ENCODE measurements around the gene TMEM186. TPM values are rescaled to one million over a fixed set of nuclear protein-coding genes. Genes with fewer than 3 reads are reported as not detected.

The TMEM186 gene
- total RNA-seq, 2 experiments from 2014 or later: 15.3 to 15.4 TPM

- no peaks in the 10 kb centered on the region for H3K36me3 Mint-ChIP-seq (ENCODE audit: low read depth)
- no peak overlapping the region for H3K27ac Mint-ChIP-seq
- intact Hi-C loops (cut with micrococcal nuclease): no loop called here
- CTCF ChIA-PET: no interaction called here
- no peak for ATAC-seq
- TF ChIP-seq, protein P1, sequence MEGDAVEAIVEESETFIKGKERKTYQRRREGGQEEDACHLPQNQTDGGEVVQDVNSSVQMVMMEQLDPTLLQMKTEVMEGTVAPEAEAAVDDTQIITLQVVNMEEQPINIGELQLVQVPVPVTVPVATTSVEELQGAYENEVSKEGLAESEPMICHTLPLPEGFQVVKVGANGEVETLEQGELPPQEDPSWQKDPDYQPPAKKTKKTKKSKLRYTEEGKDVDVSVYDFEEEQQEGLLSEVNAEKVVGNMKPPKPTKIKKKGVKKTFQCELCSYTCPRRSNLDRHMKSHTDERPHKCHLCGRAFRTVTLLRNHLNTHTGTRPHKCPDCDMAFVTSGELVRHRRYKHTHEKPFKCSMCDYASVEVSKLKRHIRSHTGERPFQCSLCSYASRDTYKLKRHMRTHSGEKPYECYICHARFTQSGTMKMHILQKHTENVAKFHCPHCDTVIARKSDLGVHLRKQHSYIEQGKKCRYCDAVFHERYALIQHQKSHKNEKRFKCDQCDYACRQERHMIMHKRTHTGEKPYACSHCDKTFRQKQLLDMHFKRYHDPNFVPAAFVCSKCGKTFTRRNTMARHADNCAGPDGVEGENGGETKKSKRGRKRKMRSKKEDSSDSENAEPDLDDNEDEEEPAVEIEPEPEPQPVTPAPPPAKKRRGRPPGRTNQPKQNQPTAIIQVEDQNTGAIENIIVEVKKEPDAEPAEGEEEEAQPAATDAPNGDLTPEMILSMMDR (IDR thresholded peaks at IDR 0.05): no peak
- no peaks in the 10 kb centered on the region for H3K9me3 Mint-ChIP-seq
- H3K4me1 Mint-ChIP-seq (ENCODE audit: low read depth): no peaks in the 10 kb centered on the region
- POLR2A ChIA-PET: no interaction called here
- H3K4me3 Mint-ChIP-seq: no peak overlapping the region
- H3K27me3 Mint-ChIP-seq: no peaks in the 10 kb centered on the region
- DNase-seq: no peak
Measured at GRCh38 chr16:8760021-8760420, 37.4 kb downstream of the TMEM186 start.

DNA sequence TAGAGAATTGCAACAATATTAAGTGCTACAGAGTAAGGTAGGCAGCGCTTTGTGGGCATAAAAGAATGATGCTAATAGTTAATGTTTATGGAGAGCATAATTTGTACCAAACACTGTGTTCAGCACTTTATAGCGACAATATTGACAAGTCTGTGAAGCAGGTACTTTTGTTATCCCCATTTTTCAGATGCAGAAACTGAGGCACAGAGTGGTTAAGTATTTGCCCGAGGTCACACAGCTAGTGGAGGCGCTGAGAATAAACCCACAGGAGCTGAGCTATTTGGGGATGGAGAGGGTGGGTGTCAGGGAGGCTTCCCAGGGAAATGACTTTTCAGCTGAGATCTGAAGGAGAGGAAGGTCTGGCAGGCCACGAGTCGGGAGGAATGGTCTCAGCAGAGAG, 39.4 kb downstream of the TMEM186 start:
- ChIA-PET CTCF (no interaction called here), POLR2A (no interaction called here)
- H3K27ac Mint-ChIP-seq: no peak overlapping the region
- TF ChIP-seq, protein P1 (IDR thresholded peaks at IDR 0.05): no peak
- no peaks in the 10 kb centered on the region for H3K36me3 Mint-ChIP-seq (ENCODE audit: low read depth)
- no peaks in the 10 kb centered on the region for H3K4me1 Mint-ChIP-seq (ENCODE audit: low read depth)
- no peak for DNase-seq
- H3K4me3 Mint-ChIP-seq: no peak overlapping the region
- intact Hi-C loops (cut with micrococcal nuclease): no loop called here
- no peaks in the 10 kb centered on the region for H3K9me3 Mint-ChIP-seq
- H3K27me3 Mint-ChIP-seq: no peaks in the 10 kb centered on the region
- ATAC-seq: no peak

DNA sequence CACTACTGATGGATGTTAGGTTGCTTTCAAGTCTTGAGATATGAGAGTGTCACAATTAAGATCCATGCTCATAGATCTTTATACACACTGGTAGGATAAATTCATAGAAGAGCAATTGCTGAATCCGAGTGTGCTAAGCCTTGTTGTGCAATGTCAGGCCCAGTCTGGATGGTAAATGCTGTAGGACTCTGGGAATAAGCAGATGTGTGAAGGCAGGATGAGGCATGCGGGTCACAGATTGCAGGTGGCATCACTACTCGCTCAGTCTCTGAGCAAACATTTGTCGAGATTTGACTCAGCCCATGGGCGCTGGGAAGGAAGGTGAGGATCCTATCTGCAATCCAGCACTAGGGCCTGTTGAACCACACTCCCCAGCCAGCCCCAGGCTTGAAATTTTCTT, 40.7 kb downstream of the TMEM186 start:
- Mint-ChIP-seq H3K9me3 (no peaks in the 10 kb centered on the region), H3K27me3 (no peaks in the 10 kb centered on the region), H3K4me3 (no peak overlapping the region), H3K4me1 (ENCODE audit: low read depth) (no peaks in the 10 kb centered on the region), H3K27ac (no peak overlapping the region), H3K36me3 (ENCODE audit: low read depth) (no peaks in the 10 kb centered on the region)
- ChIA-PET CTCF (no interaction called here), POLR2A (no interaction called here)
- TF ChIP-seq, protein P1 (IDR thresholded peaks at IDR 0.05): no peak
- DNase-seq (no peak), ATAC-seq (no peak)
- intact Hi-C loops (cut with micrococcal nuclease): no loop called here

DNA sequence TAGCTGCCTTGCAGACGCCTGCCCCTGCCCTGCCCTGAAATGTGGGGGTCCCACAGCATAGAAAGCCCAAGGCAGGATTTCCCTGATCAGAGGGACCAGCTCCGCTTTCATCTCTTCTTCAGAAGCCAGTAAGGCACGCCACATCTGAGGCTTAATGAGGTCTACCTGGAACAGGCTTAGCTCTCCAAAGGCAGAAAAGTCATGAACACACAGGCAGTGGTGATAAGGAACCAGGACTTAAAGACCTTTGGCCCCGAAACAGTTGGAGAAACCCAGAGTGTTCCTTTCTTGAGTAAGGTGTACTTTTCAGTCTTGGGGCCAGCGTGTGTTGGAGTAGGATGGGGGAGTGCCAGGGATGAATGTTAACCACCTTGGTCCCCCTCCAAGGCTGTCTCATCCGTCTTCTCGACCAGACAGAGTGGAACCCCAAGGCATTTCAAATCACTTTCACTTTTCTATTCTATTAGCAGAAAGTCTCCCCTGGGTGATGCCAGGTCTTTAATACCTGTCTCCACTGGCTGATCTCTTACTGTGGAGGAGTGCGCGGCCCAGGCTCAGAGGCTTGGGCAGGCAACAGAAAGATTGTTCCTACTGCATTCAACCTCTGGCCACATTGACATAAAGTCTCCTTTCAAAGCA, 43.9 kb downstream of the TMEM186 start:
- TF ChIP-seq, protein P1 (IDR thresholded peaks at IDR 0.05): no peak
- H3K27ac Mint-ChIP-seq: no peak overlapping the region
- ATAC-seq: no peak
- intact Hi-C loops (cut with micrococcal nuclease): no loop called here
- no peaks in the 10 kb centered on the region for H3K36me3 Mint-ChIP-seq (ENCODE audit: low read depth)
- ChIA-PET CTCF (no interaction called here), POLR2A (no interaction called here)
- no peak overlapping the region for H3K4me3 Mint-ChIP-seq
- H3K4me1 Mint-ChIP-seq (ENCODE audit: low read depth): no peaks in the 10 kb centered on the region
- no peaks in the 10 kb centered on the region for H3K9me3 Mint-ChIP-seq
- DNase-seq: no peak
- no peaks in the 10 kb centered on the region for H3K27me3 Mint-ChIP-seq

DNA sequence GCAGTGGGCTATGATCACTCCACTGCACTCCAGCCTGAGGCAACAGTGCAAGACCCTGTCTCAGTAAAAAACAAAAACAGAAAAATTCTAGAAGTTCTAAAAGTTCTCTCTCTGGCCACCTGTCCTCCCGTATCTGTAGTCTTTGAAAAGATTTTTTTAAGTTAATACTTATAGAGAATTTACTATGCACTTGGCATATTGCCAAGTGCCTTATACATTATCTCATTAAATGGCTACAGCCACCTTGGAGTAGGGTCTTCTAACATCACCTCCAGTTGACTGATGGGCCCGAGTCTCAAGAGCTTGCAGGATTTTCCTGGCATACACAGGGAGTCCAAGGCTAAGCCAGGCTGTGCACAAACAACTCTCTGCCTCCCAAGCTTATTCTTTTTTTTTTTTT, 44.7 kb downstream of the TMEM186 start:
- TF ChIP-seq, protein P1 (IDR thresholded peaks at IDR 0.05): no peak

More for the DNA sequence above, 44.7 kb downstream of the TMEM186 start:
- Mint-ChIP-seq H3K4me1 (ENCODE audit: low read depth) (no peaks in the 10 kb centered on the region), H3K27ac (no peak overlapping the region), H3K9me3 (no peaks in the 10 kb centered on the region), H3K36me3 (ENCODE audit: low read depth) (no peaks in the 10 kb centered on the region), H3K27me3 (no peaks in the 10 kb centered on the region), H3K4me3 (no peak overlapping the region)
- CTCF ChIA-PET: no interaction called here
- no peak for DNase-seq
- POLR2A ChIA-PET: interaction anchor here (0.6 to 0.7 kb wide), 2 partner anchors 389 to 1910 kb away, joined by 3 read pairs; no protein-coding TSS in a partner anchor
- ATAC-seq: no peak
- intact Hi-C loops (cut with micrococcal nuclease): no loop called here

Data from activated CD8-positive, alpha-beta T cell treated with anti-CD3 and anti-CD28 coated beads for 36 hours (primary cell).